Measurements from ENCODE around the gene FOXL3. TPM values are rescaled to one million over a fixed set of nuclear protein-coding genes. Genes with fewer than 3 reads are reported as not detected.

The FOXL3 gene
- not detected in 2 replicates for total RNA-seq

GRCh38 chr7:289756-290553 is at the start of gene FOXL3:
Gene FOXL3 (plus strand): TSS chr7:290170. CDS start chr7:290170, 0 bp downstream.

Other genes starting within 250 kb of the FOXL3 start
- 137 and 144 TPM in 2 replicates for gene FAM20C, start 97.6 kb upstream of the FOXL3 start, total RNA-seq
- 4.2 and 6.1 TPM in 2 replicates for gene PDGFA, start 229.7 kb downstream of the FOXL3 start, total RNA-seq